ENCODE results near the gene ATP2A3. TPM values are rescaled to one million over a fixed set of nuclear protein-coding genes. Genes with fewer than 3 reads are reported as not detected.
"Not testable (repeated sequence)": the region's sequence is repeated elsewhere in the genome, so short reads cannot be mapped to it uniquely, and the experiment has no call there.

ATP2A3 gene
- total and polyA plus RNA-seq, 4 donors: 16.6 to 64.6 (median 25.5) TPM

- H3K9ac ChIP-seq (ENCODE audit: insufficient read depth in 1 of 2, low read length in 2 of 2): no peak overlapping the region
- no peak for ATAC-seq (ENCODE audit: insufficient read depth, low FRiP score)
- H3K36me3 ChIP-seq (ENCODE audit: control insufficient read depth in 4 of 4, insufficient read depth in 4 of 4, low read length in 4 of 4): peaks cover 0 to 20% (median 0%) of the 10 kb centered on the region in 4 donors
- H3K4me1 ChIP-seq (ENCODE audit: control insufficient read depth in 5 of 5, insufficient read depth in 5 of 5, low read length in 5 of 5): peaks cover 0 to 5% (median 0%) of the 10 kb centered on the region in 5 donors
- no peak for DNase-seq
- TF ChIP-seq CTCF (IDR thresholded peaks at IDR 0.05; ENCODE audit: control extremely low read depth, extremely low read depth): no peak
- no peaks in the 10 kb centered on the region for H3K27me3 ChIP-seq (ENCODE audit: control insufficient read depth in 3 of 3, insufficient read depth in 3 of 3, low read length in 2 of 3)
- no peaks in the 10 kb centered on the region for H3K9me3 ChIP-seq (ENCODE audit: control insufficient read depth in 4 of 4, insufficient read depth in 3 of 4, low read length in 3 of 4)
- no peak overlapping the region for H3K27ac ChIP-seq (ENCODE audit: low read depth in 1 of 2, low read length in 1 of 2)
- no peak overlapping the region for H3K4me3 ChIP-seq
- WGBS, 2 donors: 58 to 91% methylated on average over 3 of the region's 3 CpGs
These were observed 14.8 kb downstream of the ATP2A3 start for GRCh38 chr17:3949418-3949817.

GRCh38 chr17:3948551-3948950 is 15.7 kb downstream of the ATP2A3 start:
- DNase-seq; H3K9me3 ChIP-seq (ENCODE audit: control insufficient read depth in 4 of 4, insufficient read depth in 3 of 4, low read length in 3 of 4); H3K4me1 ChIP-seq (ENCODE audit: control insufficient read depth in 5 of 5, insufficient read depth in 5 of 5, low read length in 5 of 5); ATAC-seq (ENCODE audit: insufficient read depth, low FRiP score); H3K9ac ChIP-seq (ENCODE audit: insufficient read depth in 1 of 2, low read length in 2 of 2); H3K27me3 ChIP-seq (ENCODE audit: control insufficient read depth in 3 of 3, insufficient read depth in 3 of 3, low read length in 2 of 3); H3K4me3 ChIP-seq; H3K27ac ChIP-seq (ENCODE audit: low read depth in 1 of 2, low read length in 1 of 2): not testable (repeated sequence)
- WGBS, 2 donors: 94 to 95% methylated on average over 3 of the region's 3 CpGs
- H3K36me3 ChIP-seq (ENCODE audit: control insufficient read depth in 4 of 4, insufficient read depth in 4 of 4, low read length in 4 of 4): peaks cover 0 to 20% (median 0%) of the 10 kb centered on the region in 4 donors

- no peak overlapping the region for H3K27ac ChIP-seq (ENCODE audit: low read depth in 1 of 2, low read length in 1 of 2)
- no peak for DNase-seq
- no peak overlapping the region for H3K4me3 ChIP-seq
- peaks cover 0 to 25% (median 0%) of the 10 kb centered on the region in 4 donors for H3K36me3 ChIP-seq (ENCODE audit: control insufficient read depth in 4 of 4, insufficient read depth in 4 of 4, low read length in 4 of 4)
- H3K9ac ChIP-seq (ENCODE audit: insufficient read depth in 1 of 2, low read length in 2 of 2): no peak overlapping the region
- TF ChIP-seq CTCF (IDR thresholded peaks at IDR 0.05; ENCODE audit: control extremely low read depth, extremely low read depth): no peak
- H3K4me1 ChIP-seq (ENCODE audit: control insufficient read depth in 5 of 5, insufficient read depth in 5 of 5, low read length in 5 of 5): peaks cover 0 to 6% (median 0%) of the 10 kb centered on the region in 5 donors
- no peaks in the 10 kb centered on the region for H3K9me3 ChIP-seq (ENCODE audit: control insufficient read depth in 4 of 4, insufficient read depth in 3 of 4, low read length in 3 of 4)
- WGBS, 2 donors: 96 to 98% methylated on average over 43 of the region's 43 CpGs
- ATAC-seq (ENCODE audit: insufficient read depth, low FRiP score): no peak
- H3K27me3 ChIP-seq (ENCODE audit: control insufficient read depth in 3 of 3, insufficient read depth in 3 of 3, low read length in 2 of 3): no peaks in the 10 kb centered on the region
These were observed 16.9 kb downstream of the ATP2A3 start for GRCh38 chr17:3947318-3947810.

GRCh38 chr17:3946711-3947235 is 17.5 kb downstream of the ATP2A3 start:
- DNase-seq: no peak
- no peaks in the 10 kb centered on the region for H3K27me3 ChIP-seq (ENCODE audit: control insufficient read depth in 3 of 3, insufficient read depth in 3 of 3, low read length in 2 of 3)
- H3K9me3 ChIP-seq (ENCODE audit: control insufficient read depth in 4 of 4, insufficient read depth in 3 of 4, low read length in 3 of 4): no peaks in the 10 kb centered on the region
- H3K4me1 ChIP-seq (ENCODE audit: control insufficient read depth in 5 of 5, insufficient read depth in 5 of 5, low read length in 5 of 5): peaks cover 0 to 6% (median 0%) of the 10 kb centered on the region in 5 donors
- no peak overlapping the region for H3K27ac ChIP-seq (ENCODE audit: low read depth in 1 of 2, low read length in 1 of 2)
- TF ChIP-seq CTCF (IDR thresholded peaks at IDR 0.05; ENCODE audit: control extremely low read depth, extremely low read depth): no peak
- no peak for ATAC-seq (ENCODE audit: insufficient read depth, low FRiP score)
- no peak overlapping the region for H3K9ac ChIP-seq (ENCODE audit: insufficient read depth in 1 of 2, low read length in 2 of 2)
- peaks cover 0 to 26% (median 0%) of the 10 kb centered on the region in 4 donors for H3K36me3 ChIP-seq (ENCODE audit: control insufficient read depth in 4 of 4, insufficient read depth in 4 of 4, low read length in 4 of 4)
- WGBS, 2 donors: 83 to 92% methylated on average over 5 of the region's 5 CpGs
- no peak overlapping the region for H3K4me3 ChIP-seq

Data from lung (tissue), 12 donors.